ENCODE results near the gene OS9. TPM values are rescaled to one million over a fixed set of nuclear protein-coding genes. Genes with fewer than 3 reads are reported as not detected.
"Not testable (repeated sequence)": the region's sequence is repeated elsewhere in the genome, so short reads cannot be mapped to it uniquely, and the experiment has no call there.

OS9 gene
- total RNA-seq, 1 donor from 2014 or later: 338 TPM

GRCh38 chr12:57672801-57673200, 21.1 kb upstream of the OS9 start:
- TF ChIP-seq CTCF (IDR thresholded peaks at IDR 0.05): no peak
- H3K27ac Mint-ChIP-seq (ENCODE audit: unreplicated experiment): no peak overlapping the region
- no peak for DNase-seq (ENCODE audit: extremely low spot score, unreplicated experiment)
- H3K27me3 Mint-ChIP-seq (ENCODE audit: unreplicated experiment): peaks cover 22% of the 10 kb centered on the region
- no peaks in the 10 kb centered on the region for H3K36me3 Mint-ChIP-seq (ENCODE audit: unreplicated experiment)
- H3K9me3 Mint-ChIP-seq (ENCODE audit: unreplicated experiment): no peaks in the 10 kb centered on the region
- H3K4me3 Mint-ChIP-seq (ENCODE audit: unreplicated experiment): no peak overlapping the region
- no peaks in the 10 kb centered on the region for H3K4me1 Mint-ChIP-seq (ENCODE audit: unreplicated experiment)

- H3K27me3 Mint-ChIP-seq (ENCODE audit: unreplicated experiment): peaks cover 31% of the 10 kb centered on the region
- no peak overlapping the region for H3K27ac Mint-ChIP-seq (ENCODE audit: unreplicated experiment)
- DNase-seq (ENCODE audit: extremely low spot score, unreplicated experiment): no peak
- no peak for TF ChIP-seq CTCF (IDR thresholded peaks at IDR 0.05)
- H3K4me1 Mint-ChIP-seq (ENCODE audit: unreplicated experiment): no peaks in the 10 kb centered on the region
- H3K36me3 Mint-ChIP-seq (ENCODE audit: unreplicated experiment): no peaks in the 10 kb centered on the region
- H3K4me3 Mint-ChIP-seq (ENCODE audit: unreplicated experiment): no peak overlapping the region
- H3K9me3 Mint-ChIP-seq (ENCODE audit: unreplicated experiment): no peaks in the 10 kb centered on the region
These were observed 19.2 kb upstream of the OS9 start for GRCh38 chr12:57674691-57675090.

GRCh38 chr12:57677947-57678346, 16.0 kb upstream of the OS9 start:
- DNase-seq (ENCODE audit: extremely low spot score, unreplicated experiment); H3K4me1 Mint-ChIP-seq (ENCODE audit: unreplicated experiment); H3K9me3 Mint-ChIP-seq (ENCODE audit: unreplicated experiment); H3K36me3 Mint-ChIP-seq (ENCODE audit: unreplicated experiment); H3K27ac Mint-ChIP-seq (ENCODE audit: unreplicated experiment); H3K4me3 Mint-ChIP-seq (ENCODE audit: unreplicated experiment): not testable (repeated sequence)
- H3K27me3 Mint-ChIP-seq (ENCODE audit: unreplicated experiment): peaks cover 29% of the 10 kb centered on the region

- DNase-seq (ENCODE audit: extremely low spot score, unreplicated experiment): no peak
- TF ChIP-seq CTCF (IDR thresholded peaks at IDR 0.05): no peak
- Mint-ChIP-seq H3K27me3 (ENCODE audit: unreplicated experiment) (peaks cover 37% of the 10 kb centered on the region), H3K4me1 (ENCODE audit: unreplicated experiment) (no peaks in the 10 kb centered on the region), H3K27ac (ENCODE audit: unreplicated experiment) (no peak overlapping the region), H3K36me3 (ENCODE audit: unreplicated experiment) (no peaks in the 10 kb centered on the region), H3K9me3 (ENCODE audit: unreplicated experiment) (peaks cover 4% of the 10 kb centered on the region), H3K4me3 (ENCODE audit: unreplicated experiment) (no peak overlapping the region)
These were observed 14.2 kb upstream of the OS9 start for GRCh38 chr12:57679697-57680096.

- H3K27me3 Mint-ChIP-seq (ENCODE audit: unreplicated experiment): peaks cover 65% of the 10 kb centered on the region
- H3K36me3 Mint-ChIP-seq (ENCODE audit: unreplicated experiment): no peaks in the 10 kb centered on the region
- DNase-seq (ENCODE audit: extremely low spot score, unreplicated experiment): no peak
- no peak overlapping the region for H3K4me3 Mint-ChIP-seq (ENCODE audit: unreplicated experiment)
- TF ChIP-seq CTCF (IDR thresholded peaks at IDR 0.05): no peak
- H3K9me3 Mint-ChIP-seq (ENCODE audit: unreplicated experiment): peaks cover 7% of the 10 kb centered on the region
- H3K27ac Mint-ChIP-seq (ENCODE audit: unreplicated experiment): no peak overlapping the region
- no peaks in the 10 kb centered on the region for H3K4me1 Mint-ChIP-seq (ENCODE audit: unreplicated experiment)
These were observed 6.1 kb upstream of the OS9 start for GRCh38 chr12:57687862-57688261.

- no peak for TF ChIP-seq CTCF (IDR thresholded peaks at IDR 0.05)
These were observed 5.0 kb upstream of the OS9 start for GRCh38 chr12:57688931-57689330.

More at GRCh38 chr12:57688931-57689330, 5.0 kb upstream of the OS9 start:
- no peak for DNase-seq (ENCODE audit: extremely low spot score, unreplicated experiment)
- peaks cover 58% of the 10 kb centered on the region for H3K27me3 Mint-ChIP-seq (ENCODE audit: unreplicated experiment)
- no peaks in the 10 kb centered on the region for H3K4me1 Mint-ChIP-seq (ENCODE audit: unreplicated experiment)
- no peak overlapping the region for H3K27ac Mint-ChIP-seq (ENCODE audit: unreplicated experiment)
- peaks cover 7% of the 10 kb centered on the region for H3K9me3 Mint-ChIP-seq (ENCODE audit: unreplicated experiment)
- H3K4me3 Mint-ChIP-seq (ENCODE audit: unreplicated experiment): no peak overlapping the region
- no peaks in the 10 kb centered on the region for H3K36me3 Mint-ChIP-seq (ENCODE audit: unreplicated experiment)

All from osteocyte (in vitro differentiated cells).